Common myeloid progenitor, CD34-positive (primary cell): ENCODE data around the gene IMMP2L.
A peak's percentile ranks its signal among the peaks of the same experiment; 100 is the strongest.

Experiments used
- CTCF ChIA-PET: fragments of 350-600 bp; sonication (Branson Sonifier 250); formaldehyde crosslinking; loops from one replicate; lab custom pipeline; 2021; ENCODE audit warnings: antibody characterized with exemption; lab: Charles Lee
- POLR2A ChIA-PET: fragments of 350-600 bp; sonication (Branson Sonifier 250); formaldehyde crosslinking; loops from one replicate; lab custom pipeline; 2021; ENCODE audit warnings: antibody characterized with exemption; lab: Charles Lee
- DNase-seq, 3 donors: peaks; one replicate each; pipeline versions ENCODE4 v3.0.0 to v3.0.0-alpha.2; 2013
- H3K27ac ChIP-seq, 2 experiments: 1 replicate in 1 of 2; 2 replicates in 1 of 2; pipeline ENCODE4 v1.7.0; 2013; ENCODE audit warnings: inconsistent platforms in 2 of 2, low read length in 2 of 2, mild to moderate bottlenecking in 2 of 2, low read depth in 1 of 2, moderate library complexity in 1 of 2; ENCODE audit not compliant: severe bottlenecking in 2 of 2, insufficient read depth in 1 of 2, poor library complexity in 1 of 2
- H3K27me3 ChIP-seq, 5 experiments: replicated peaks in 2 of 5; 1 replicate in 3 of 5; 2 replicates in 2 of 5; pipeline versions ENCODE4 v1.6.1 to v1.7.0; 2013; ENCODE audit warnings: low read length in 4 of 5, mild to moderate bottlenecking in 2 of 5, moderate library complexity in 2 of 5, inconsistent platforms in 1 of 5; ENCODE audit not compliant: insufficient read depth in 5 of 5, control insufficient read depth in 4 of 5
- H3K36me3 ChIP-seq, 4 experiments: 1 replicate in 2 of 4; 2 replicates in 2 of 4; pipeline versions ENCODE4 v1.6.1 to v1.7.0; 2013; ENCODE audit warnings: low read length in 3 of 4, control low read depth in 1 of 4, mild to moderate bottlenecking in 1 of 4; ENCODE audit not compliant: control insufficient read depth in 4 of 4, insufficient read depth in 4 of 4
- H3K4me1 ChIP-seq, 4 experiments: 1 replicate in 3 of 4; 2 replicates in 1 of 4; pipeline versions ENCODE4 v1.6.1 to v1.7.1; 2013; ENCODE audit warnings: low read length in 3 of 4, mild to moderate bottlenecking in 3 of 4, control low read depth in 1 of 4, inconsistent platforms in 1 of 4, moderate library complexity in 1 of 4; ENCODE audit not compliant: control insufficient read depth in 4 of 4, insufficient read depth in 4 of 4; ENCODE audit errors: control extremely low read depth in 1 of 4
- H3K4me3 ChIP-seq, 7 experiments: 1 replicate in 4 of 7; 2 replicates in 3 of 7; pipeline versions ENCODE4 v1.5.1 to v1.7.0; 2013; ENCODE audit warnings: mild to moderate bottlenecking in 7 of 7, low read length in 6 of 7, moderate library complexity in 6 of 7, inconsistent platforms in 2 of 7, low read depth in 2 of 7, control low read depth in 1 of 7; ENCODE audit not compliant: insufficient read depth in 4 of 7, control insufficient read depth in 1 of 7; ENCODE audit errors: extremely low read depth in 1 of 7
- H3K9me3 ChIP-seq, 5 experiments: 1 replicate in 4 of 5; 2 replicates in 1 of 5; pipeline versions ENCODE4 v1.6.1 to v1.7.1; 2013; ENCODE audit warnings: low read length in 4 of 5, mild to moderate bottlenecking in 2 of 5, inconsistent platforms in 1 of 5, low read depth in 1 of 5, moderate library complexity in 1 of 5; ENCODE audit not compliant: control insufficient read depth in 4 of 5, insufficient read depth in 2 of 5; ENCODE audit errors: control extremely low read depth in 1 of 5
- WGBS: methylation state at CpG from one replicate; pipeline ENCODE4 v1.1.5; 2013; ENCODE audit not compliant: insufficient coverage; 5-methylcytosine and 5-hydroxymethylcytosine counted together

The IMMP2L gene

GRCh38 chr7:111400088-111400487 lies 162.2 kb downstream of the IMMP2L start:
- Histone ChIP-seq H3K27ac (no peak overlapping the region), H3K9me3 (peaks cover 0 to 2% (median 0%) of the 10 kb centered on the region in 5 experiments), H3K4me3 (no peak overlapping the region), H3K36me3 (no peaks in the 10 kb centered on the region), H3K4me1 (no peaks in the 10 kb centered on the region), H3K27me3 (no peaks in the 10 kb centered on the region)
- WGBS: 83% methylated on average over 1 of the region's 2 CpGs
- ChIA-PET CTCF (no interaction called here), POLR2A (no interaction called here)
- no peak for DNase-seq

GRCh38 chr7:111394891-111395290 lies 167.4 kb downstream of the IMMP2L start:
- H3K27ac ChIP-seq: no peak overlapping the region
- WGBS: 91% methylated on average over 4 of the region's 4 CpGs

GRCh38 chr7:111393011-111393754 lies 169.1 kb downstream of the IMMP2L start:
- Histone ChIP-seq H3K27me3 (no peaks in the 10 kb centered on the region), H3K4me1 (no peaks in the 10 kb centered on the region), H3K27ac (no peak overlapping the region), H3K9me3 (no peaks in the 10 kb centered on the region), H3K36me3 (no peaks in the 10 kb centered on the region), H3K4me3 (no peak overlapping the region)
- WGBS: no CpG with 5 or more reads among the region's 3 CpGs
- POLR2A ChIA-PET: interaction anchor here (0.6 kb wide), 1 partner anchor 78 kb away, joined by 4 read pairs; no protein-coding TSS in a partner anchor
- CTCF ChIA-PET: no interaction called here
- DNase-seq: no peak

More at GRCh38 chr7:111394891-111395290, 167.4 kb downstream of the IMMP2L start:
- ChIA-PET POLR2A (no interaction called here), CTCF (no interaction called here)
- Histone ChIP-seq H3K9me3 (peaks cover 0 to 2% (median 0%) of the 10 kb centered on the region in 5 experiments), H3K36me3 (no peaks in the 10 kb centered on the region), H3K4me3 (no peak overlapping the region), H3K4me1 (no peaks in the 10 kb centered on the region), H3K27me3 (no peaks in the 10 kb centered on the region)
- no peak for DNase-seq

- no peak for DNase-seq
- no peaks in the 10 kb centered on the region for H3K36me3 ChIP-seq
- CTCF ChIA-PET: no interaction called here
- POLR2A ChIA-PET: no interaction called here
- H3K9me3 ChIP-seq: no peaks in the 10 kb centered on the region
- H3K27ac ChIP-seq: no peak overlapping the region
- H3K27me3 ChIP-seq: no peaks in the 10 kb centered on the region
- no peak overlapping the region for H3K4me3 ChIP-seq
- WGBS: 83% methylated on average over 1 of the region's 1 CpG
- no peaks in the 10 kb centered on the region for H3K4me1 ChIP-seq
Measured at GRCh38 chr7:111392294-111392693, 170.0 kb downstream of the IMMP2L start.

GRCh38 chr7:111390000-111390399 lies 172.3 kb downstream of the IMMP2L start:
- ChIA-PET CTCF (no interaction called here), POLR2A (no interaction called here)
- WGBS: 100% methylated on average over 2 of the region's 4 CpGs

GRCh38 chr7:111388912-111389311 lies 173.4 kb downstream of the IMMP2L start:
- no peaks in the 10 kb centered on the region for H3K27me3 ChIP-seq
- ChIA-PET POLR2A (no interaction called here), CTCF (no interaction called here)
- peak in 1 of 3 donors; percentile 12 for DNase-seq
- H3K27ac ChIP-seq: no peak overlapping the region
- no peaks in the 10 kb centered on the region for H3K4me1 ChIP-seq
- peaks cover 0 to 2% (median 0%) of the 10 kb centered on the region in 4 experiments for H3K36me3 ChIP-seq
- H3K9me3 ChIP-seq: no peaks in the 10 kb centered on the region
- H3K4me3 ChIP-seq: no peak overlapping the region
- 100% methylated on average over 1 of the region's 2 CpGs for WGBS

More at GRCh38 chr7:111390000-111390399, 172.3 kb downstream of the IMMP2L start:
- no peaks in the 10 kb centered on the region for H3K27me3 ChIP-seq
- H3K4me1 ChIP-seq: no peaks in the 10 kb centered on the region
- H3K4me3 ChIP-seq: no peak overlapping the region
- no peak for DNase-seq
- H3K27ac ChIP-seq: no peak overlapping the region
- no peaks in the 10 kb centered on the region for H3K9me3 ChIP-seq
- H3K36me3 ChIP-seq: peaks cover 0 to 2% (median 0%) of the 10 kb centered on the region in 4 experiments

- Histone ChIP-seq H3K9me3 (no peaks in the 10 kb centered on the region), H3K27me3 (no peaks in the 10 kb centered on the region), H3K27ac (no peak overlapping the region), H3K4me1 (no peaks in the 10 kb centered on the region), H3K36me3 (peaks cover 0 to 2% (median 0%) of the 10 kb centered on the region in 4 experiments), H3K4me3 (no peak overlapping the region)
- ChIA-PET POLR2A (no interaction called here), CTCF (no interaction called here)
- DNase-seq: no peak
- WGBS: 100% methylated on average over 1 of the region's 2 CpGs
Measured at GRCh38 chr7:111388016-111388415, 174.3 kb downstream of the IMMP2L start.
